T-helper 9 cell (primary cell): ENCODE measurements around the gene ZNF615.
A peak's percentile ranks its signal among the peaks of the same experiment; 100 is the strongest.
"Not testable (repeated sequence)": the region's sequence is repeated elsewhere in the genome, so short reads cannot be mapped to it uniquely, and the experiment has no call there.

Source experiments
- DNase-seq: peaks from one replicate; pipeline ENCODE4 v3.0.0-alpha.2; 2020
- total RNA-seq, 2 donors: gene quantifications; one replicate each; lab custom pipeline; 2026; lab: John Stamatoyannopoulos, UW

ZNF615 gene
- total RNA-seq = 19.5 to 34.6 reads per million in 2 donors

GRCh38 chr19:52007806-52008557, at the start of gene ZNF615:
Gene ZNF615 (minus strand): TSS chr19:52008211. CDS start chr19:52003711, 4,500 bp downstream.
- peak; percentile 83 for DNase-seq

- DNase-seq = not testable (repeated sequence)
These were observed 48.5 kb upstream of the ZNF615 start for GRCh38 chr19:52056480-52056879.

DNA sequence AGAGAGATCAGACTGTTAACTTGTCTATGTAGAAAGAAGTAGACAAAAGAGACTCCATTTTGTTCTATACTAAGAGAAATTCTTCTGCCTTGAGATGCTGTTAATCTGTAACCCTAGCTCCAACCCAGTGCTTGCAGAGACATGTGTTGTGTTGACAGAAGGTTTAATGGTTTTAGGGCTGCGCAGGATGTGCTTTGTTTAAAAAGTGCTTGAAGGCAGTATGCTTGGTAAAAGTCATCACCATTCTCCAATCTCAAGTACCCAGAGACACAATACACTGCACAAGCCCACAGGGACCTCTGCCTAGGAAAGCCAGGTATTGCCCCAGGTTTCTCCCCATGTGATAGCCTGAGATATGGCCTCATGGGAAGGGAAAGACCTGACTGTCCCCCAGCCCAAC, 43.7 kb upstream of the ZNF615 start:
- DNase-seq = not testable (repeated sequence)

GRCh38 chr19:52048555-52049501, 40.8 kb upstream of the ZNF615 start, which contains the start of gene ZNF432:
Gene ZNF432 (minus strand): TSS chr19:52048838. CDS start chr19:52046868, 1,970 bp downstream.
- DNase-seq = peak; percentile 71

DNA sequence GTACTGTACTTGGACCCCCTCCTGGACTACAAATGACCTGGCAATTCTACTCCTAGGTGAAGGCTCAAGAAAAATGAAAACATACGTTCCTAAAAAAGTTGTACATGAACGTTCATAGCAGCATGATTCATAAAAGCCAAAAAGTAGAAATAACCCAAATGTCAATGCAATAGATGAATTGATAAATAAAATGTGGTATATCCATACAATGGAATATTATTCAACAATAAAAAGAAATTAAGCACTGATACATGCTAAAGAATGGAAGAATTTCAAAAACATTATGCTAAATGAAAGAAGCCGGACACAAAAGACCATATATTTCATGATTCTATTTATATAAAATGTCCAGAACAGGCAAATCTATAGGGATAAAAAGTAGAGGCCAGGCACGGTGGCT, 31.2 kb upstream of the ZNF615 start:
- DNase-seq = no peak

DNA sequence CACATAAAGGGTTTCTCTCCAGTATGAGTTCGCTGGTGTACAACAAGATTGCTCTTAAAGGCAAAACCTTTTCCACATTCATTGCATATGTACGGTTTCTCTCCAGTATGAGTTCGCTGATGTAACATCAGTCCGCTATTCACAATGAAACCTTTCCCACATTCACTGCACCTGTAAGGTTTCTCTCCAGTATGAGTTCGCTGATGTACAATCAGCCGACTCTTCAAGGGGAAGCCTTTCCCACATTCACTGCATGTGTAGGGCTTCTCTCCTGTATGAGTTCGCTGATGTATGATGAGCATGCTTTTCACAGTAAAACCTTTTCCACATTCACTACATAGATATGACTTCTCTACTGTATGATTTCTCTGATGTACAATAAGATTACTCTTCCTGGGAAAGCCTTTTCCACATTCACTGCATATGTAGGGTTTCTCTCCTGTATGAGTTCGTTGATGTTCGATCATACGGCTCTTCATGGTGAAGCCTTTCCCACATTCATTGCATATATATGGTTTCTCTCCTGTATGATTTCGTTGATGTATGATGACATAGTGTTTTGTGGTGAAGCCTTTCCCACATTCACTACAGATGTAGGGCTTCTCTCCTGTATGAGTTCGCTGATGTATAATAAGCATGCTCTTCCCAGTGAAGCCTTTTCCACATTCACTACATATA, 26.2 kb upstream of the ZNF615 start:
- DNase-seq = no peak

GRCh38 chr19:52028780-52029123, 20.7 kb upstream of the ZNF615 start:
- DNase-seq = no peak

- DNase-seq = peak; percentile 70
These were observed 20.2 kb upstream of the ZNF615 start, which contains the start of gene ZNF614 for GRCh38 chr19:52028027-52028779. Gene ZNF614 (minus strand): TSS chr19:52028379. CDS start chr19:52025745, 2,634 bp downstream.

GRCh38 chr19:52026255-52026990, 18.4 kb upstream of the ZNF615 start:
- DNase-seq = not testable (repeated sequence)

GRCh38 chr19:52024478-52024877, 16.5 kb upstream of the ZNF615 start:
- DNase-seq = not testable (repeated sequence)

- no peak for DNase-seq
These were observed 14.2 kb upstream of the ZNF615 start for GRCh38 chr19:52022193-52022592.

- DNase-seq = no peak
These were observed 12.5 kb upstream of the ZNF615 start for GRCh38 chr19:52020506-52020905.

- no peak for DNase-seq
These were observed 2.7 kb upstream of the ZNF615 start for GRCh38 chr19:52010674-52011073.

DNA sequence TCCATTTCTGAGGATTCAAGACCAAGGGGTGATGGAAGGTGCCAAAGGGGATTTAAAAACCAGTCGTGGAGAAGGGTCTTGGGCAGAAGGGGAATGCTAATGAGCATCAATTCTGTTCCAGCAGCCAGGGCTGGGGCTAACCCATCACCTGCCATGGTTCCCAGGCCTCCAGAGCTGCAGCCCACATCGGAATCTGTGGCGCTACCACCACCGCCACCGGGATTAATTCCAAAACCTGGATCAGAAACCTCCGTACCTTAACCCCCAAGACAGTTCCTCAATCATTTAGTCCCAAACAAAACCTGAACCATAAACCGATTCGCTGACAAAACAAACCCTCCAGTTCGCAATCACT, 583 bp downstream of the ZNF615 start:
- DNase-seq = no peak

GRCh38 chr19:51994048-51994644, 13.9 kb downstream of the ZNF615 start:
- DNase-seq = no peak

GRCh38 chr19:51993422-51993821, 14.6 kb downstream of the ZNF615 start:
- no peak for DNase-seq

DNA sequence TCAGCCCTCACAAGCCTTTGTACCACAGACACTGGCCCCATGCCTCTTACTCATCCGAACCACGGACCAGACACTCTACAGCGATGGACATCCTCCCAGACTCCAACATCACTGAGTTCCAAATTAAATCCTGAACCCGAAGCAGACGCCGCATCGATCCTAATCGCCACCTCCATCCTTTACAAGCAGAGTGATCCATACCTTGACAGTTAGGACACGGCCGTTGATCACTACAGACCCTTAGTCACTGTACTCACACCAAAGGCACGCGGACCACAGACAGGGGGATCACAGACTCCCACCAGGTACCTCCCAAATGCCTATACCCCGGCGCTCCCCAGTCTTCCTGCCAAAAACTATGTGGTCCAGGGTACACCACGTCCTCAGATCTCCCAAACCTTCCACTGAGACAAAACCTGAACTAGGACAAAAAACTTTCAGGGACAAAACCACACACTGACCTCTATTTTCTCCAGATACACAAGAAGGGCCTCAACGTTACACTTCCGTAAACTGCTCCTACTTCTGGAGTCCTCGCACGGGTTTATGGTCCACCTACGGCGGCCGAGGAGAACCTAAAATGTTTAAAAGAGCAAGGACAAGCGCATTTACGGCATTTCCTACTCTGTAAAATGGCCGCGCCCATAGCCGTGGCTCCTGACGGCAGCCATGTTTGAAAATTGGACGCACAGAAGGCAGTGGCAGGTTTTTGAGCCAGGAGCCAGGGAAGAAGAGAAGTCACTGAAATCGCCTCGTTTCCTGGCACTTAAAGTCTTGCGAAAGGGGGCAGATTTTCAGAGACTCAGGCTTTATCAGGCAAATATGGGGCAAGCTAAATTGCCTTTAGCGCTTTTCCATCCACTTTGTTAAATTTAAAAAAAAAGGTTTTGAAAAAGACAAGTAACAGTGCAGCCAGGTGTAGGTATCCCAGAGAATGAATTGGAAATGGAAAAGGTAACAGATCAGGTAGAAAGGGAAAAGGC, 21.4 kb downstream of the ZNF615 start, which contains the start of gene ZNF350:
Gene ZNF350, minus strand, starts transcription at position 532 of the 983 bp plus-strand sequence. CDS start 12,480 bp downstream, outside the sequence.
- DNase-seq = peak; percentile 83

- DNase-seq = no peak
These were observed 24.6 kb downstream of the ZNF615 start for GRCh38 chr19:51983361-51983760.

DNA sequence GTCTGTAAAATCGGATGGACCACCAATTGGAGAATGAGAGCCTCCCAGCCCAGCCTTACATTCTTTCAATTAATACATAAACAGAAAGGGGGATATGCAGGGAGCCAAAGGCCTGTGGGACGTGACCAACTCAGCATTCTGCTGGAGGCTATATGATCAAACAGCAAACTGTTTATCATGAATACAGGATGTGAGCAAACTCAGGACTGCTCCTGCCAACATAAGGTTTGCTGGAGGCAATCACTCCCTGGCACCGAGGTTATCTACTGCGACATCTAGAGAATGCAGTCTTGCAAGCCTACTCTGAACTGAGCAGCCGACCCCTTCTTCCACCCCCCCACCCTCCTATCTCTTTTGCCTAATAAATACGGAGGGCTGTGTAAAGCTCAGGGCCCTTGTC, 27.1 kb downstream of the ZNF615 start:
- not testable (repeated sequence) for DNase-seq
